Gastroesophageal sphincter (tissue), 3 donors: ENCODE measurements around the gene GLB1L2.

Experiments used
- CTCF ChIP-seq, 4 experiments: fragments of 200-600 bp in 2 of 4; fragments of 450-650 bp in 2 of 4; sonication (generic) in 1 of 4; IDR thresholded peaks; one replicate each; pipeline ENCODE4 v1.5.1; 2017 to 2019; ENCODE audit warnings: antibody characterized with exemption in 4 of 4, mild to moderate bottlenecking in 2 of 4, moderate library complexity in 2 of 4
- EP300 ChIP-seq: sonication (generic); formaldehyde crosslinking; IDR thresholded peaks from one replicate; pipeline ENCODE4 v1.6.1; 2017; ENCODE audit warnings: antibody characterized with exemption, mild to moderate bottlenecking
- POLR2A ChIP-seq, 2 donors: fragments of 450-650 bp; IDR thresholded peaks; one replicate each; pipeline ENCODE4 v1.6.1; 2017; ENCODE audit warnings: antibody characterized with exemption in 2 of 2, mild to moderate bottlenecking in 2 of 2, moderate library complexity in 1 of 2
- POLR2AphosphoS5 ChIP-seq: sonication (generic); formaldehyde crosslinking; IDR thresholded peaks from one replicate; pipeline ENCODE4 v1.6.1; 2017; ENCODE audit warnings: antibody characterized with exemption

DNA sequence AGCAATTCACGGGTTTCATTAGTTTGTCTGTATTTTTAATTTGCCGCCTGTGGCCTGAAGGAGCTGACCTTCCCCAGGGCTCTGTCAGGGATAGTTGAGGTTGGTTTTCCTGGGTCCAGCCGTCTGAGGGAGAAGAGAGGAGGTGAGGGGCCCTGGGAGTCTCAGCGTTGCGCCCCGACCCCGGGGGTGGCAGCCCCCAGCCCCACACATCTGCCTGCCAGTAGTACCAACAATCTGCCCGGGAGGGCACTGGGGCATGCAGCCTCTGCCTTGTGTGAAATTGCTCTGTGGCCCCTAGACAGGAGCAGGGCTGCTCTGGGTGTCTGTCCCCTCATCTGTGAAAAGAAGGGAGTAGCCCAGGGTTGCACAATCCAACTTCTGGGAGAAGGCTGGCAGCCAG, 73.6 kb downstream of the GLB1L2 start:
- TF ChIP-seq CTCF (IDR thresholded peaks at IDR 0.05) (no peak), POLR2A (IDR thresholded peaks at IDR 0.05) (no peak), EP300 (no peak), POLR2AphosphoS5 (no peak)
